ENCODE results near the gene BABAM1. TPM values are rescaled to one million over a fixed set of nuclear protein-coding genes. Genes with fewer than 3 reads are reported as not detected.
A peak's percentile ranks its signal among the peaks of the same experiment; 100 is the strongest.

Gene BABAM1
- total RNA-seq, 1 experiment from 2014 or later = 79.5 TPM

DNA sequence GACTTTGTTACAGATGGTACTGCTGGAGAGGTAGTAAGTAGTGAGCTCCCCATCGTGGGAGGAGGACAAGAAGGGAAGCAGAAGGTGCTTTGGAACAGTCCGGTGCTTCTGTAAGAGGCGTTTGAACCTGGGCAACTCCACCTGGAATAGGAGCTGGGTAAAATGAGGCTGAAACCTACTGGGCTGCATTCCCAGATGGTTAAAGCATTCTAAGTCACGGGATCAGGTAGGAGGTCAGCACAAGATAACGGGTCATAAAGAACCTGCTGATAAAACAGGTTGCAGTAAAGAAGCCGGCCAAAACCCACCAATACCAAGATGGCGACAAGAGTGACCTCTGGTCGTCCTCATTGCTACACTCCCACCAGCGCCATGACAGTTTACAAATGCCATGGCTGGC, 19.5 kb downstream of the BABAM1 start:
- ChIA-PET CTCF (interaction anchor here (0.5 kb wide), 1 partner anchor 10 kb away, joined by 7 read pairs; no protein-coding TSS in a partner anchor), POLR2A (no interaction called here)
- no peak overlapping the region for H3K4me3 ChIP-seq (ENCODE audit: low read depth in 2 of 2, low read length in 2 of 2)
- H3K9me3 ChIP-seq (ENCODE audit: control insufficient read depth, insufficient read depth, low read depth, low read length) = no peaks in the 10 kb centered on the region
- H3K27me3 ChIP-seq (ENCODE audit: control insufficient read depth, insufficient read depth, low read length) = no peaks in the 10 kb centered on the region
- in situ Hi-C loops (cut with HindIII; ENCODE audit: low pct_unique_long_range_greater_than_20kb, low sequenced_read_pairs) (no loop called here), intact Hi-C loops (cut with micrococcal nuclease; ENCODE audit: unreplicated experiment) (loop anchor here (10.0 kb wide), 1 partner anchor 62 kb away; the partner anchor contains the start of gene OCEL1)
- no peaks in the 10 kb centered on the region for H3K36me3 ChIP-seq (ENCODE audit: control insufficient read depth, insufficient read depth, low read length)
- no TSS peak for BruUV-seq (replicated peaks)
- no peak overlapping the region for H3K27ac ChIP-seq (ENCODE audit: low read length)
- no peak for ATAC-seq
- no peak for TF ChIP-seq TCF7L2 (IDR thresholded peaks at IDR 0.05; ENCODE audit: low read depth, low read length)
- no peak for TF ChIP-seq SIN3A (IDR thresholded peaks at IDR 0.05; ENCODE audit: borderline replicate concordance, insufficient read depth, low read depth, low read length)
- no peak for TF ChIP-seq CTCF (IDR thresholded peaks at IDR 0.05)
- TF ChIP-seq POLR2AphosphoS5 (IDR thresholded peaks at IDR 0.05; ENCODE audit: low read depth, low read length) = no peak
- TF ChIP-seq, protein P1, sequence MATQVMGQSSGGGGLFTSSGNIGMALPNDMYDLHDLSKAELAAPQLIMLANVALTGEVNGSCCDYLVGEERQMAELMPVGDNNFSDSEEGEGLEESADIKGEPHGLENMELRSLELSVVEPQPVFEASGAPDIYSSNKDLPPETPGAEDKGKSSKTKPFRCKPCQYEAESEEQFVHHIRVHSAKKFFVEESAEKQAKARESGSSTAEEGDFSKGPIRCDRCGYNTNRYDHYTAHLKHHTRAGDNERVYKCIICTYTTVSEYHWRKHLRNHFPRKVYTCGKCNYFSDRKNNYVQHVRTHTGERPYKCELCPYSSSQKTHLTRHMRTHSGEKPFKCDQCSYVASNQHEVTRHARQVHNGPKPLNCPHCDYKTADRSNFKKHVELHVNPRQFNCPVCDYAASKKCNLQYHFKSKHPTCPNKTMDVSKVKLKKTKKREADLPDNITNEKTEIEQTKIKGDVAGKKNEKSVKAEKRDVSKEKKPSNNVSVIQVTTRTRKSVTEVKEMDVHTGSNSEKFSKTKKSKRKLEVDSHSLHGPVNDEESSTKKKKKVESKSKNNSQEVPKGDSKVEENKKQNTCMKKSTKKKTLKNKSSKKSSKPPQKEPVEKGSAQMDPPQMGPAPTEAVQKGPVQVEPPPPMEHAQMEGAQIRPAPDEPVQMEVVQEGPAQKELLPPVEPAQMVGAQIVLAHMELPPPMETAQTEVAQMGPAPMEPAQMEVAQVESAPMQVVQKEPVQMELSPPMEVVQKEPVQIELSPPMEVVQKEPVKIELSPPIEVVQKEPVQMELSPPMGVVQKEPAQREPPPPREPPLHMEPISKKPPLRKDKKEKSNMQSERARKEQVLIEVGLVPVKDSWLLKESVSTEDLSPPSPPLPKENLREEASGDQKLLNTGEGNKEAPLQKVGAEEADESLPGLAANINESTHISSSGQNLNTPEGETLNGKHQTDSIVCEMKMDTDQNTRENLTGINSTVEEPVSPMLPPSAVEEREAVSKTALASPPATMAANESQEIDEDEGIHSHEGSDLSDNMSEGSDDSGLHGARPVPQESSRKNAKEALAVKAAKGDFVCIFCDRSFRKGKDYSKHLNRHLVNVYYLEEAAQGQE (IDR thresholded peaks at IDR 0.05; ENCODE audit: insufficient read depth in 1 of 2, low read depth in 2 of 2, low read length in 1 of 2) = no peak
- H3K4me1 ChIP-seq (ENCODE audit: control insufficient read depth, insufficient read depth, low read length) = peaks cover 3% of the 10 kb centered on the region; the same call in 1 of the 2 replicates
- no peak for DNase-seq (ENCODE audit: low read depth, low spot score)

DNA sequence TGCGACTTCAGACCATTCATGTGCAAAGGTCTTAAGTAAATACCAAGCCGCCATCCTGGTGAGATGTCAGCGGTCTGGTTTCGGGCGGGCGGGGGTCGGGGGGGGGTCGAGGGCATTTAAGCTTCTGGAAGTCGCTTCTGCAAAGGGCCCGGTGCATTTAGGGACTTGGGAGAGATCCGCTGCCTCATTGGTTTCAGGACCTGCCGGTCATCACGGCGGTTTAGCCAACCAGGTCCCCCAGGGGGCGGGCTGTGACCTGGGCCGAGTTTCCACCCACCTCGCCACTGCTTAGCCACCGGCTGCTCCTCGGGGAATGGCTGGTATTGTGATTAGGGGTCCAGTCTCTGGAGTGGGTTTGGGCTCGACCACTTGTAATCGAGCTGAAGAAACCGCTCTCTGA, 22.2 kb downstream of the BABAM1 start:
- Histone ChIP-seq H3K4me3 (ENCODE audit: low read depth in 2 of 2, low read length in 2 of 2) (no peak overlapping the region), H3K36me3 (ENCODE audit: control insufficient read depth, insufficient read depth, low read length) (no peaks in the 10 kb centered on the region), H3K4me1 (ENCODE audit: control insufficient read depth, insufficient read depth, low read length) (peaks cover 3% of the 10 kb centered on the region; the same call in 1 of the 2 replicates), H3K9me3 (ENCODE audit: control insufficient read depth, insufficient read depth, low read depth, low read length) (no peaks in the 10 kb centered on the region), H3K27ac (ENCODE audit: low read length) (no peak overlapping the region), H3K27me3 (ENCODE audit: control insufficient read depth, insufficient read depth, low read length) (no peaks in the 10 kb centered on the region)
- no TSS peak for BruUV-seq (replicated peaks)
- DNase-seq (ENCODE audit: low read depth, low spot score) (no peak), ATAC-seq (0 out of 2 replicates have a peak, but pooled peaks have one; percentile 47)
- intact Hi-C loops (cut with micrococcal nuclease; ENCODE audit: unreplicated experiment) (loop anchor here (10.0 kb wide), 1 partner anchor 65 kb away; the partner anchor contains the start of gene OCEL1), in situ Hi-C loops (cut with HindIII; ENCODE audit: low pct_unique_long_range_greater_than_20kb, low sequenced_read_pairs) (no loop called here)
- POLR2A ChIA-PET = no interaction called here
- CTCF ChIA-PET = interaction anchor here (0.5 kb wide), 1 partner anchor 15 kb away, joined by 5 read pairs; no protein-coding TSS in a partner anchor
- TF ChIP-seq TCF7L2 (IDR thresholded peaks at IDR 0.05; ENCODE audit: low read depth, low read length) (no peak), CTCF (IDR thresholded peaks at IDR 0.05) (no peak), SIN3A (IDR thresholded peaks at IDR 0.05; ENCODE audit: borderline replicate concordance, insufficient read depth, low read depth, low read length) (no peak), POLR2AphosphoS5 (IDR thresholded peaks at IDR 0.05; ENCODE audit: low read depth, low read length) (no peak)
- TF ChIP-seq, protein P1 (IDR thresholded peaks at IDR 0.05; ENCODE audit: insufficient read depth in 1 of 2, low read depth in 2 of 2, low read length in 1 of 2) = no peak
